Activated CD8-positive, alpha-beta memory T cell treated with anti-CD3 and anti-CD28 coated beads for 1 hour (primary cell): ENCODE measurements around the gene USP25.

Experiments used
- DNase-seq, 2 donors: peaks; one replicate each; pipeline ENCODE4 v3.0.0-alpha.2; 2020; ENCODE audit warnings: low read depth in 1 of 2; ENCODE audit errors: extremely low read depth in 1 of 2

USP25 gene

GRCh38 chr21:15761507-15762100, 31.8 kb downstream of the USP25 start:
- no peak for DNase-seq

- no peak for DNase-seq
These were observed 33.6 kb downstream of the USP25 start for GRCh38 chr21:15763359-15763758.

GRCh38 chr21:15764878-15765277, 35.1 kb downstream of the USP25 start:
- DNase-seq, result no peak

GRCh38 chr21:15766952-15767603, 37.3 kb downstream of the USP25 start:
- DNase-seq, result no peak

GRCh38 chr21:15768045-15768601, 38.3 kb downstream of the USP25 start:
- no peak for DNase-seq

GRCh38 chr21:15768853-15769252, 39.1 kb downstream of the USP25 start:
- no peak for DNase-seq

GRCh38 chr21:15771311-15771710, 41.5 kb downstream of the USP25 start:
- no peak for DNase-seq

- DNase-seq, result no peak
These were observed 42.9 kb downstream of the USP25 start for GRCh38 chr21:15772654-15773053.

GRCh38 chr21:15774590-15774989, 44.8 kb downstream of the USP25 start:
- no peak for DNase-seq

GRCh38 chr21:15775291-15775690, 45.5 kb downstream of the USP25 start:
- no peak for DNase-seq

GRCh38 chr21:15775981-15776380, 46.2 kb downstream of the USP25 start:
- DNase-seq, result no peak

GRCh38 chr21:15776818-15777217, 47.0 kb downstream of the USP25 start:
- no peak for DNase-seq

- DNase-seq, result no peak
These were observed 52.2 kb downstream of the USP25 start for GRCh38 chr21:15781986-15782385.

- no peak for DNase-seq
These were observed 59.2 kb downstream of the USP25 start for GRCh38 chr21:15788847-15789523.

GRCh38 chr21:15793109-15793508, 63.3 kb downstream of the USP25 start:
- DNase-seq, result no peak

GRCh38 chr21:15793550-15794235, 63.9 kb downstream of the USP25 start:
- no peak for DNase-seq

GRCh38 chr21:15794277-15794912, 64.6 kb downstream of the USP25 start:
- DNase-seq, result no peak

GRCh38 chr21:15795533-15795932, 65.8 kb downstream of the USP25 start:
- DNase-seq, result no peak

GRCh38 chr21:15797577-15798363, 68.0 kb downstream of the USP25 start:
- no peak for DNase-seq

- no peak for DNase-seq
These were observed 71.6 kb downstream of the USP25 start for GRCh38 chr21:15801352-15801863.
